Mononuclear cell (primary cell): ENCODE results near the gene VPS51. TPM values are rescaled to one million over a fixed set of nuclear protein-coding genes. Genes with fewer than 3 reads are reported as not detected.

Experiments
- H3K27me3 ChIP-seq: 2 replicates; pipeline ENCODE4 v1.6.0; 2011; ENCODE audit warnings: low read length, control low read depth; ENCODE audit not compliant: insufficient read depth
- H3K4me1 ChIP-seq: 2 replicates; pipeline ENCODE4 v1.5.1; 2011; ENCODE audit warnings: mild to moderate bottlenecking, low read length, control low read depth; ENCODE audit not compliant: insufficient read depth
- H3K4me3 ChIP-seq: 2 replicates; pipeline ENCODE4 v1.5.1; 2011; ENCODE audit warnings: mild to moderate bottlenecking, low read length, moderate library complexity
- H3K9me3 ChIP-seq: 2 replicates; pipeline ENCODE4 v1.5.1; 2011; ENCODE audit warnings: low read depth, mild to moderate bottlenecking, control low read depth, low read length
- total RNA-seq: library from RNA; depleted of rRNA; stranded (reverse); fragments of >200 nt; gene quantifications from one replicate; pipeline ENCODE4 v1.2.3, GENCODE V29; 2012

VPS51 gene
- total RNA-seq, 1 donor, result 397 TPM

GRCh38 chr11:65064847-65065240 lies 31.2 kb upstream of the VPS51 start:
- Histone ChIP-seq H3K27me3 (no peaks in the 10 kb centered on the region), H3K4me1 (no peaks in the 10 kb centered on the region), H3K4me3 (no peak overlapping the region)

GRCh38 chr11:65065851-65066250 lies 30.2 kb upstream of the VPS51 start:
- no peaks in the 10 kb centered on the region for H3K4me1 ChIP-seq
- H3K4me3 ChIP-seq, result no peak overlapping the region
- no peaks in the 10 kb centered on the region for H3K27me3 ChIP-seq
- no peaks in the 10 kb centered on the region for H3K9me3 ChIP-seq

More at GRCh38 chr11:65064847-65065240, 31.2 kb upstream of the VPS51 start:
- no peaks in the 10 kb centered on the region for H3K9me3 ChIP-seq

GRCh38 chr11:65066315-65066714 lies 29.7 kb upstream of the VPS51 start:
- Histone ChIP-seq H3K4me1 (no peaks in the 10 kb centered on the region), H3K9me3 (no peaks in the 10 kb centered on the region), H3K27me3 (no peaks in the 10 kb centered on the region), H3K4me3 (no peak overlapping the region)

GRCh38 chr11:65066805-65067291 lies 29.2 kb upstream of the VPS51 start:
- Histone ChIP-seq H3K4me3 (no peak overlapping the region), H3K27me3 (no peaks in the 10 kb centered on the region), H3K9me3 (no peaks in the 10 kb centered on the region), H3K4me1 (no peaks in the 10 kb centered on the region)

GRCh38 chr11:65067446-65067845 lies 28.6 kb upstream of the VPS51 start:
- no peaks in the 10 kb centered on the region for H3K4me1 ChIP-seq
- H3K4me3 ChIP-seq, result no peak overlapping the region
- H3K27me3 ChIP-seq, result no peaks in the 10 kb centered on the region
- no peaks in the 10 kb centered on the region for H3K9me3 ChIP-seq

GRCh38 chr11:65069217-65069616 lies 26.8 kb upstream of the VPS51 start:
- Histone ChIP-seq H3K4me3 (no peak overlapping the region), H3K4me1 (no peaks in the 10 kb centered on the region), H3K9me3 (no peaks in the 10 kb centered on the region), H3K27me3 (no peaks in the 10 kb centered on the region)

GRCh38 chr11:65071907-65072630 lies 23.9 kb upstream of the VPS51 start:
- H3K4me3 ChIP-seq, result no peak overlapping the region
- no peaks in the 10 kb centered on the region for H3K9me3 ChIP-seq
- no peaks in the 10 kb centered on the region for H3K27me3 ChIP-seq
- no peaks in the 10 kb centered on the region for H3K4me1 ChIP-seq

GRCh38 chr11:65072631-65072966 lies 23.4 kb upstream of the VPS51 start:
- H3K4me3 ChIP-seq, result no peak overlapping the region
- H3K27me3 ChIP-seq, result no peaks in the 10 kb centered on the region
- no peaks in the 10 kb centered on the region for H3K4me1 ChIP-seq
- H3K9me3 ChIP-seq, result no peaks in the 10 kb centered on the region

- H3K4me3 ChIP-seq, result no peak overlapping the region
- no peaks in the 10 kb centered on the region for H3K9me3 ChIP-seq
Measured at GRCh38 chr11:65077451-65077850, 18.6 kb upstream of the VPS51 start.

GRCh38 chr11:65078151-65078550 lies 17.9 kb upstream of the VPS51 start:
- Histone ChIP-seq H3K27me3 (no peaks in the 10 kb centered on the region), H3K9me3 (no peaks in the 10 kb centered on the region), H3K4me1 (peaks cover 21% of the 10 kb centered on the region), H3K4me3 (no peak overlapping the region)

More at GRCh38 chr11:65077451-65077850, 18.6 kb upstream of the VPS51 start:
- no peaks in the 10 kb centered on the region for H3K27me3 ChIP-seq
- peaks cover 19% of the 10 kb centered on the region for H3K4me1 ChIP-seq

GRCh38 chr11:65078786-65079342 lies 17.1 kb upstream of the VPS51 start:
- Histone ChIP-seq H3K4me1 (peaks cover 27% of the 10 kb centered on the region), H3K9me3 (no peaks in the 10 kb centered on the region), H3K27me3 (no peaks in the 10 kb centered on the region), H3K4me3 (no peak overlapping the region)

GRCh38 chr11:65083134-65083833 lies 12.7 kb upstream of the VPS51 start:
- peaks cover 37% of the 10 kb centered on the region for H3K4me1 ChIP-seq
- H3K27me3 ChIP-seq, result no peaks in the 10 kb centered on the region
- no peaks in the 10 kb centered on the region for H3K9me3 ChIP-seq
- H3K4me3 ChIP-seq, result peak overlapping the region; percentile 43

GRCh38 chr11:65083834-65084597 lies 12.0 kb upstream of the VPS51 start, which contains the start of the genes CDCA5 and ZFPL1:
TSS of gene CDCA5 (minus strand) at chr11:65084040. CDS start at chr11:65083978, 62 bp downstream.
TSS of gene ZFPL1 (plus strand) at chr11:65084222. CDS start at chr11:65084699, 477 bp downstream.
- Histone ChIP-seq H3K4me3 (peak within 1 kb of the TSS; percentile 43), H3K27me3 (no peaks in the 10 kb centered on the region), H3K4me1 (peaks cover 35% of the 10 kb centered on the region), H3K9me3 (no peaks in the 10 kb centered on the region)

- H3K4me1 ChIP-seq, result peaks cover 35% of the 10 kb centered on the region
- H3K4me3 ChIP-seq, result peak overlapping the region; percentile 43
- H3K27me3 ChIP-seq, result no peaks in the 10 kb centered on the region
- no peaks in the 10 kb centered on the region for H3K9me3 ChIP-seq
Measured at GRCh38 chr11:65084598-65085375, 11.2 kb upstream of the VPS51 start.
